Uterus (tissue), 4 donors: Measurements from ENCODE around the gene APPL2. TPM values are rescaled to one million over a fixed set of nuclear protein-coding genes. Genes with fewer than 3 reads are reported as not detected.

Source experiments
- DNase-seq, 2 donors: peaks; one replicate each; pipeline ENCODE4 v3.0.0-alpha.2; 2019 to 2020
- H3K27ac ChIP-seq, 2 donors: fragments of 200-600 bp; sonication (generic); 1 replicate in 1 of 2; 2 replicates in 1 of 2; pipeline ENCODE4 v1.5.1; 2016 to 2018
- H3K27me3 ChIP-seq, 2 donors: fragments of 200-600 bp; sonication (generic); one replicate each; pipeline ENCODE4 v1.5.1; 2018 to 2019; ENCODE audit warnings: control low read depth in 1 of 2
- H3K36me3 ChIP-seq, 2 donors: fragments of 200-600 bp; sonication (generic); one replicate each; pipeline ENCODE4 v1.5.1; 2019; ENCODE audit warnings: control low read depth in 1 of 2
- H3K4me1 ChIP-seq, 2 donors: fragments of 200-600 bp; sonication (generic); one replicate each; pipeline ENCODE4 v1.5.1; 2018 to 2019; ENCODE audit warnings: control low read depth in 1 of 2
- H3K4me3 ChIP-seq, 2 donors: fragments of 200-600 bp; sonication (generic); 1 replicate in 1 of 2; 2 replicates in 1 of 2; pipeline ENCODE4 v1.5.1; 2018 to 2019; ENCODE audit warnings: mild to moderate bottlenecking in 1 of 2
- H3K9me3 ChIP-seq, 2 donors: fragments of 200-600 bp; sonication (generic); one replicate each; pipeline ENCODE4 v1.5.1; 2019; ENCODE audit warnings: control low read depth in 1 of 2
- POLR2A ChIP-seq, 2 donors: fragments of 450-650 bp; IDR thresholded peaks; one replicate each; pipeline ENCODE4 v1.6.1; 2016; ENCODE audit warnings: antibody characterized with exemption in 2 of 2, mild to moderate bottlenecking in 1 of 2, moderate library complexity in 1 of 2
- intact Hi-C: fragments of 100-400 bp; cut with DNase I; formaldehyde crosslinking; loops from one replicate; pipeline ENCODE4 v1.15.1; 2023; ENCODE audit warnings: low total_unique reads
- total RNA-seq, 4 donors: library from RNA; depleted of rRNA in 3 of 4; stranded (reverse); fragments of >200 nt in 3 of 4; gene quantifications; one replicate each; pipeline versions ENCODE4 v1.1.0 to v1.2.4, GENCODE V29; 2014 to 2023
- TF ChIP-seq, protein P1 (sequence below), 4 experiments: fragments of 200-600 bp in 2 of 4; fragments of 450-650 bp in 2 of 4; sonication (generic) in 2 of 4; IDR thresholded peaks; one replicate each; pipeline ENCODE4 v1.5.1; 2016 to 2019; ENCODE audit warnings: antibody characterized with exemption in 4 of 4, mild to moderate bottlenecking in 2 of 4, moderate library complexity in 1 of 4
- donor health status: DM: yes; HTN: yes; CAD: no.

Gene APPL2
- total RNA-seq, 4 donors from 2014 or later = 14.3 to 52.6 (median 31.4) TPM

DNA sequence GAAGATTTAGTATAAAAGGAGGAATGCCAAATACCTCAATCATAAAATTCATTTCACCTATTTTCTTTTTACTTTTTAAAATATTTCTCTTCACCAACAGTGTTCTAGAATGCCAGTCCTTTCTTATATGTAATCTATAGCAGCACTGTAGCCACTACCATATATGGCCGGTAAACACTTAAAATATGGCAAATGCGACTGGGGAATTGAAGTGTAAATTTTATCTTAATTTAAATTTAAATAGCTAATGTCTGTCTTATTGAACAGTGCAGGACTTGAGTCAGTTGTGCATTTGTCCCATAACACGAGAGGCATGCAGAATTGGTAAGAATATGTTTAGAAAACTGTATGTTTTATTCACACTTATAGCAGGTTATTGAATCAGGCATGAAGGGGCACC, 78.4 kb downstream of the APPL2 start:
- no peaks in the 10 kb centered on the region for H3K9me3 ChIP-seq
- no peak overlapping the region for H3K27ac ChIP-seq
- intact Hi-C loops = no loop called here
- H3K4me1 ChIP-seq = no peaks in the 10 kb centered on the region
- no peaks in the 10 kb centered on the region for H3K36me3 ChIP-seq
- no peak overlapping the region for H3K4me3 ChIP-seq
- DNase-seq = no peak
- H3K27me3 ChIP-seq = no peaks in the 10 kb centered on the region
- TF ChIP-seq POLR2A (IDR thresholded peaks at IDR 0.05) = no peak
- TF ChIP-seq, protein P1, sequence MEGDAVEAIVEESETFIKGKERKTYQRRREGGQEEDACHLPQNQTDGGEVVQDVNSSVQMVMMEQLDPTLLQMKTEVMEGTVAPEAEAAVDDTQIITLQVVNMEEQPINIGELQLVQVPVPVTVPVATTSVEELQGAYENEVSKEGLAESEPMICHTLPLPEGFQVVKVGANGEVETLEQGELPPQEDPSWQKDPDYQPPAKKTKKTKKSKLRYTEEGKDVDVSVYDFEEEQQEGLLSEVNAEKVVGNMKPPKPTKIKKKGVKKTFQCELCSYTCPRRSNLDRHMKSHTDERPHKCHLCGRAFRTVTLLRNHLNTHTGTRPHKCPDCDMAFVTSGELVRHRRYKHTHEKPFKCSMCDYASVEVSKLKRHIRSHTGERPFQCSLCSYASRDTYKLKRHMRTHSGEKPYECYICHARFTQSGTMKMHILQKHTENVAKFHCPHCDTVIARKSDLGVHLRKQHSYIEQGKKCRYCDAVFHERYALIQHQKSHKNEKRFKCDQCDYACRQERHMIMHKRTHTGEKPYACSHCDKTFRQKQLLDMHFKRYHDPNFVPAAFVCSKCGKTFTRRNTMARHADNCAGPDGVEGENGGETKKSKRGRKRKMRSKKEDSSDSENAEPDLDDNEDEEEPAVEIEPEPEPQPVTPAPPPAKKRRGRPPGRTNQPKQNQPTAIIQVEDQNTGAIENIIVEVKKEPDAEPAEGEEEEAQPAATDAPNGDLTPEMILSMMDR (IDR thresholded peaks at IDR 0.05) = no peak

DNA sequence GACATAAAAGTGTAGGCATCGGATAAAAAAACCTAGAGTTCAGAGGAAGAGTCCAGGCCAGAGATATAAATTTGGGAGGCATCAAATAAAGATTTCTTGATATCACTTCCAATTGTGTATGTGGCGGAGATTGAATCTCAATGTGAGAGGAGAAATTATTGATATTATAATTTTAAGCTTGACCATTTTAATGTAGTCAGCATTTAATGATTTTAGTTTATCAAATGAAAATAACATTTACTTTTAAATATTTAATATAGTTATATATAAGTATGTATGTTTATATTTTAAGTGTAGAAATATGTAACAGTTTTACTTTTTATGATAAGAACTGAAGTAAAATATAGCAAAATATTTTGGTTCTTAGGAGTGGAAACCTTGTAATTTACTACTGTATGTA, 79.7 kb downstream of the APPL2 start:
- no peaks in the 10 kb centered on the region for H3K9me3 ChIP-seq
- intact Hi-C loops = no loop called here

DNA sequence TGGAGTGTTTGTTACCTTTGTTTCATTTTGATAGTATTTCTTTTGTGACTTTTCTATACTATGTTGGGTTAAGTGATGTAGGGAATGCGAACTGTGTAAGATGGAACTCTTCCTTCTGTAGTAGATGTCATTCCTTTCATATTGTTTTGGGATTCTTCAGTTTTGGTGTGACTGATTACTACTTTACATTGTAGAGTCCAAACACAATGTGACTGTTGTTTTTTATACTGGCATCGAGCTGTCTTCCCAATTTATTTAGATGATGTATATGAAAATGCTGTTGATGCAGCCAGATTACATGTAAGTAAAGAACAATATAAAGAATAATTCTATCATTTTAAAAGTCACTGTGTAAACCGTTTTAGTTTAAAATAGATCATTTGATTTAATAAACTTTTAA, 93.7 kb downstream of the APPL2 start:
- Histone ChIP-seq H3K4me1 (no peaks in the 10 kb centered on the region), H3K27me3 (no peaks in the 10 kb centered on the region), H3K36me3 (no peaks in the 10 kb centered on the region), H3K4me3 (no peak overlapping the region), H3K27ac (no peak overlapping the region), H3K9me3 (no peaks in the 10 kb centered on the region)
- intact Hi-C loops = no loop called here
- TF ChIP-seq POLR2A (IDR thresholded peaks at IDR 0.05) = no peak
- TF ChIP-seq, protein P1 (IDR thresholded peaks at IDR 0.05) = no peak
- DNase-seq = no peak

More for the DNA sequence above, 79.7 kb downstream of the APPL2 start:
- Histone ChIP-seq H3K36me3 (no peaks in the 10 kb centered on the region), H3K4me1 (no peaks in the 10 kb centered on the region), H3K4me3 (no peak overlapping the region), H3K27me3 (no peaks in the 10 kb centered on the region), H3K27ac (no peak overlapping the region)
- DNase-seq = no peak
- no peak for TF ChIP-seq POLR2A (IDR thresholded peaks at IDR 0.05)
- TF ChIP-seq, protein P1 (IDR thresholded peaks at IDR 0.05) = no peak

DNA sequence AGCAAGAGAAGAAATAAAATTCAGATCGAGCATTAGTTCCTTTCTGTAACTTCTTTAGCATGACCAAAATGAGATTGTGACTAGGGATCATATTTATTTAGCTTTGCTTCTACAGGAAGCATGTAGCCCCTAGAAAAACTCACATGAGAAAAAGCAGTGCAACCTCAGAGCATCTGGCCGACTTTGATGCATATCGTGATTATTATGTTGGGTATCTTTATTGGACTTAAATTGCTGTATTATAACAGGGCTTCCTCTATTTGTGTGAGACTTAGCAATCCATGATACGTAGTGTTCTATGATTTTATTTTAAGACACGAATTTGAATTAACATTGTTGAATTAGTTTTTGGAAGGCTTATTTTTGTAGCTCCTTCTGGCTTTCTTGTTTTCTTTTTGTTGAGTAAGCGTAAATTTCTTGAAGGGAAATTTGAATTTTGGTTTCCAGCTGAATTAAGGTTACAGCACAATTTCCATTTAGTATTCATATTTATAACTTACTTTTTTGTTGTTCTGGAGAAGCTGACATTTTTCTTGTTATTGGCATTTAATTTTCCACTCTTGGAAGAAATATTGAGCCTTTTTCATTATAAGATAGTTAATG, 94.6 kb downstream of the APPL2 start:
- H3K4me3 ChIP-seq = no peak overlapping the region
- intact Hi-C loops = no loop called here
- no peaks in the 10 kb centered on the region for H3K36me3 ChIP-seq
- H3K9me3 ChIP-seq = no peaks in the 10 kb centered on the region
- no peak overlapping the region for H3K27ac ChIP-seq
- H3K4me1 ChIP-seq = no peaks in the 10 kb centered on the region
- TF ChIP-seq POLR2A (IDR thresholded peaks at IDR 0.05) = no peak
- TF ChIP-seq, protein P1 (IDR thresholded peaks at IDR 0.05) = no peak
- DNase-seq = no peak
- no peaks in the 10 kb centered on the region for H3K27me3 ChIP-seq

DNA sequence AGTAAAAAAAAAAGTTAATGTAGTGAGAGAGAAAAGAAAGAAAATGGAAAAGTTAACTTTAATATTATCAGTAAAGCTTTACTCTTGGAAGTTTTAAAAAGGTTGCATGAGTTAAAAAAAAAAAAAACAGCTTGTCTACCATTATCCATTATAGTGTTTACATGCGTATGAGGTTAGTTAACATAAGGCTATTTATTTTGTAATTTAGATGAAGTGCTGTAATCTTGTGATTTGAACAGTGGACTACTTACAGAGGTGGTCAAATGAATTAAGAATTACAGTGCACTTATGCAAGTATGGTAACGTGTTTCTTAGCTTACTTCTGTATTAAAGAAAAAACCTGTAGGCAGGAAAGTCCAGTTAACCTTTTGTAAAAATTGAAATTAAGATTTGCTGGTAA, 97.7 kb downstream of the APPL2 start:
- no peak overlapping the region for H3K27ac ChIP-seq
- H3K36me3 ChIP-seq = no peaks in the 10 kb centered on the region
- no peaks in the 10 kb centered on the region for H3K9me3 ChIP-seq
- H3K4me3 ChIP-seq = no peak overlapping the region
- no peaks in the 10 kb centered on the region for H3K4me1 ChIP-seq
- no peaks in the 10 kb centered on the region for H3K27me3 ChIP-seq
- no peak for DNase-seq
- TF ChIP-seq POLR2A (IDR thresholded peaks at IDR 0.05) = no peak
- TF ChIP-seq, protein P1 (IDR thresholded peaks at IDR 0.05) = no peak
- intact Hi-C loops = no loop called here

Other genes with a start within 250 kb of the APPL2 start
- gene NOPCHAP1, start 249.9 kb downstream of the APPL2 start, total RNA-seq = 10 to 100 TPM in 3 of 4 donors, 1 to 10 TPM in 1; 8.6 to 29.4 (median 14.5) TPM
- 10 to 100 TPM in 1 of 4 donors, 1 to 10 TPM in 2, under 1 TPM in 1; 0.77 to 21.4 (median 3.0) TPM for gene ALDH1L2, start 151.7 kb downstream of the APPL2 start, total RNA-seq
- gene WASHC4, start 128.4 kb downstream of the APPL2 start, total RNA-seq = 100 to 1,000 TPM in 1 of 4 donors, 10 to 100 TPM in 3; 44.1 to 162 (median 59.9) TPM
- 10 to 100 TPM; 19.6 to 57.1 (median 30.1) TPM for gene C12orf75, start 94.5 kb upstream of the APPL2 start, total RNA-seq